Trophoblast cell (in vitro differentiated cells and primary cell): ENCODE data around the gene NHS.
A peak's percentile ranks its signal among the peaks of the same experiment; 100 is the strongest.

Experiments used
- DNase-seq, 2 donors: peaks; one replicate each; pipeline ENCODE4 v3.0.0-alpha.2; 2016
- H2AFZ ChIP-seq: 2 replicates; pipeline ENCODE4 v1.6.1; 2013; ENCODE audit warnings: low read length, moderate library complexity, mild to moderate bottlenecking; ENCODE audit not compliant: insufficient read depth, poor library complexity
- H2AK5ac ChIP-seq: 2 replicates; pipeline ENCODE4 v1.6.1; 2013; ENCODE audit warnings: mild to moderate bottlenecking, low read length
- H2BK120ac ChIP-seq: 2 replicates; pipeline ENCODE4 v1.6.1; 2013; ENCODE audit warnings: low read length, mild to moderate bottlenecking, moderate library complexity; ENCODE audit not compliant: insufficient read depth, poor library complexity
- H2BK12ac ChIP-seq: 2 replicates; pipeline ENCODE4 v1.6.1; 2013; ENCODE audit warnings: mild to moderate bottlenecking, low read length, moderate library complexity
- H2BK5ac ChIP-seq: 2 replicates; pipeline ENCODE4 v1.6.1; 2013; ENCODE audit warnings: low read length, low read depth, moderate library complexity, mild to moderate bottlenecking; ENCODE audit not compliant: poor library complexity
- H3K14ac ChIP-seq: 2 replicates; pipeline ENCODE4 v1.6.1; 2013; ENCODE audit warnings: mild to moderate bottlenecking, low read length
- H3K18ac ChIP-seq: 2 replicates; pipeline ENCODE4 v1.6.1; 2013; ENCODE audit warnings: mild to moderate bottlenecking, low read length
- H3K23ac ChIP-seq: 2 replicates; pipeline ENCODE4 v1.6.1; 2013; ENCODE audit warnings: low read length
- H3K27ac ChIP-seq: 2 replicates; pipeline ENCODE4 v1.5.1; 2013; ENCODE audit warnings: low read depth, mild to moderate bottlenecking, inconsistent platforms, low read length, moderate library complexity
- H3K27me3 ChIP-seq: 2 replicates; pipeline ENCODE4 v1.6.1; 2013; ENCODE audit warnings: inconsistent platforms, mild to moderate bottlenecking, low read length, moderate library complexity; ENCODE audit not compliant: insufficient read depth
- H3K36me3 ChIP-seq, 2 experiments: 1 replicate in 1 of 2; 2 replicates in 1 of 2; pipeline ENCODE4 v1.6.1; 2013; ENCODE audit warnings: low read length in 2 of 2, mild to moderate bottlenecking in 2 of 2, moderate library complexity in 1 of 2; ENCODE audit not compliant: insufficient read depth in 2 of 2, control insufficient read depth in 1 of 2
- H3K4ac ChIP-seq: 2 replicates; pipeline ENCODE4 v1.6.1; 2013; ENCODE audit warnings: low read depth, mild to moderate bottlenecking, low read length, moderate library complexity
- H3K4me1 ChIP-seq, 2 experiments: 1 replicate in 1 of 2; 2 replicates in 1 of 2; pipeline ENCODE4 v1.6.1; 2013; ENCODE audit warnings: low read length in 2 of 2, mild to moderate bottlenecking in 2 of 2, moderate library complexity in 1 of 2; ENCODE audit not compliant: insufficient read depth in 2 of 2, control insufficient read depth in 1 of 2
- H3K4me2 ChIP-seq: 2 replicates; pipeline ENCODE4 v1.6.1; 2013; ENCODE audit warnings: inconsistent platforms, mild to moderate bottlenecking, low read length, moderate library complexity
- H3K4me3 ChIP-seq: 2 replicates; pipeline ENCODE4 v1.5.1; 2013; ENCODE audit warnings: mild to moderate bottlenecking, low read depth, low read length, inconsistent platforms
- H3K79me1 ChIP-seq: one replicate; pipeline ENCODE4 v1.6.1; 2013; ENCODE audit warnings: low read length
- H3K79me2 ChIP-seq: 2 replicates; pipeline ENCODE4 v1.6.1; 2013; ENCODE audit warnings: low read length, mild to moderate bottlenecking; ENCODE audit not compliant: control insufficient read depth, insufficient read depth, poor library complexity
- H3K9ac ChIP-seq: 2 replicates; pipeline ENCODE4 v1.6.1; 2013; ENCODE audit warnings: mild to moderate bottlenecking, low read length
- H3K9me3 ChIP-seq: 2 replicates; pipeline ENCODE4 v1.6.1; 2013; ENCODE audit warnings: low read depth, mild to moderate bottlenecking, control low read depth, inconsistent platforms, low read length; ENCODE audit not compliant: insufficient read depth
- H4K12ac ChIP-seq: 2 replicates; pipeline ENCODE4 v1.6.1; 2013; ENCODE audit warnings: low read depth, mild to moderate bottlenecking, low read length, moderate library complexity
- H4K8ac ChIP-seq: 2 replicates; pipeline ENCODE4 v1.6.1; 2013; ENCODE audit warnings: low read depth, mild to moderate bottlenecking, low read length, moderate library complexity
- H4K91ac ChIP-seq: one replicate; pipeline ENCODE4 v1.6.1; 2013; ENCODE audit warnings: low read depth, mild to moderate bottlenecking, low read length, moderate library complexity
- WGBS: extraction: QIAGEN DNeasy Blood & Tissue Kit; methylation state at CpG from one replicate; pipeline ENCODE4 v1.1.7; 2013; ENCODE audit warnings: missing lambda C conversion rate; ENCODE audit not compliant: insufficient read length, insufficient coverage; ENCODE audit errors: extremely low coverage; 5-methylcytosine and 5-hydroxymethylcytosine counted together

NHS gene

GRCh38 chrX:17465201-17465600 lies 90.2 kb downstream of the NHS start:
- DNase-seq: peak in 1 of 2 donors; percentile 34
- Histone ChIP-seq H2AFZ (no peak overlapping the region), H2BK120ac (no peak overlapping the region), H4K8ac (no peak overlapping the region), H3K18ac (no peak overlapping the region), H3K4me1 (no peaks in the 10 kb centered on the region), H3K4me2 (no peak overlapping the region), H3K4ac (no peak overlapping the region), H2BK12ac (no peak overlapping the region), H3K27me3 (no peaks in the 10 kb centered on the region), H3K36me3 (no peaks in the 10 kb centered on the region), H3K9ac (no peak overlapping the region), H3K79me2 (no peaks in the 10 kb centered on the region), H3K9me3 (no peaks in the 10 kb centered on the region), H3K27ac (no peak overlapping the region), H3K4me3 (no peak overlapping the region), H3K23ac (no peak overlapping the region), H3K79me1 (no peaks in the 10 kb centered on the region), H2AK5ac (no peak overlapping the region), H4K12ac (no peak overlapping the region), H3K14ac (no peak overlapping the region), H2BK5ac (no peak overlapping the region), H4K91ac (no peak overlapping the region)
- WGBS: no CpG with 5 or more reads among the region's 2 CpGs

DNA sequence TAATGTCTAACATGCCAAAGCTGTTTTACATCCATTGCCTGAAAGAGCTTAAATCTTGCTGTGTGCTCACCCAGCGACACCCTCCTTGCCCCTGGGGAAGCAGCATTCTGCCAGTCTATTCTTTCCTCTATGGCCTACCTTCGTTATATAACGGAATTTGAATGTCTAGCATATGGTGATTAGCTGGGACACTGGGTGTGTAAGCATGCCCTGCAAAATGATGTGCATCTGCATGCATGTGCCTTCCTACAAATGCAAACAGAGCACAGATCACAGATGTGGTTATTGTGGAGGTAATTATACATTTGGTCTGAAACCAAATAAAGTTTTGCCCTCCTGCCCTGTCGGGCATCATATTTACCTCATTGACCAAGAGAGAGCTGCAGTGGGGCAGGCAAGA lies 90.8 kb downstream of the NHS start:
- Histone ChIP-seq H3K27ac (no peak overlapping the region), H4K12ac (no peak overlapping the region), H2AFZ (no peak overlapping the region), H2AK5ac (no peak overlapping the region), H3K9me3 (no peaks in the 10 kb centered on the region), H3K79me1 (no peaks in the 10 kb centered on the region), H2BK5ac (no peak overlapping the region), H3K18ac (no peak overlapping the region), H3K4me1 (no peaks in the 10 kb centered on the region), H3K27me3 (no peaks in the 10 kb centered on the region), H3K4me2 (no peak overlapping the region), H3K4me3 (no peak overlapping the region), H3K14ac (no peak overlapping the region), H2BK12ac (no peak overlapping the region), H3K79me2 (no peaks in the 10 kb centered on the region), H2BK120ac (no peak overlapping the region), H4K8ac (no peak overlapping the region), H3K4ac (no peak overlapping the region), H3K36me3 (no peaks in the 10 kb centered on the region), H3K23ac (no peak overlapping the region), H3K9ac (no peak overlapping the region), H4K91ac (no peak overlapping the region)
- no peak for DNase-seq
- WGBS: no CpG with 5 or more reads among the region's 4 CpGs

DNA sequence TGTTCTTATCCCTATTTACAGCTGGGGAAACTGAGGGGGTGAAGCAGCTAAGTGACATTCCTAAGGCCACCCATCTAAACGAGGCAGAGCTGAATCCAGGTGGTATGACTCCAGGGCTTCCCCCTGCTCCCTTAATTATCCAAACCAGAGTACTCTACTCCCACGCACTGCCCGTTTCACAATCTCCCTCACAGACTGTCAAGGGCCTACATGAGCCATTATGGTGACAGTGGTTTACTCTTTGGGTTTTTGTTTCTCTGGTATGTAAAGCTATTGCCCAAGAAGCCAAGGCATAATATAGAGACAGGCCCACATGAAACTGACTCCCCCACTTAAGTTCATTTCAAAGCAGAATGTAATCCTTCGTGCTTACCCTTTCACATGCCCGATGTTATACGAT lies 95.1 kb downstream of the NHS start:
- no peaks in the 10 kb centered on the region for H3K9me3 ChIP-seq
- no peak overlapping the region for H4K12ac ChIP-seq
- H3K9ac ChIP-seq: no peak overlapping the region
- DNase-seq: no peak
- no peak overlapping the region for H4K91ac ChIP-seq
- H2BK12ac ChIP-seq: no peak overlapping the region
- H3K27me3 ChIP-seq: no peaks in the 10 kb centered on the region
- H2BK5ac ChIP-seq: no peak overlapping the region
- WGBS: no CpG with 5 or more reads among the region's 6 CpGs
- H2BK120ac ChIP-seq: no peak overlapping the region
- no peak overlapping the region for H3K18ac ChIP-seq
- H3K79me1 ChIP-seq: no peaks in the 10 kb centered on the region
- H3K23ac ChIP-seq: no peak overlapping the region
- H3K4ac ChIP-seq: no peak overlapping the region
- no peaks in the 10 kb centered on the region for H3K4me1 ChIP-seq
- H3K14ac ChIP-seq: no peak overlapping the region
- no peak overlapping the region for H2AK5ac ChIP-seq
- no peak overlapping the region for H3K27ac ChIP-seq
- no peak overlapping the region for H3K4me2 ChIP-seq
- H3K4me3 ChIP-seq: no peak overlapping the region
- H2AFZ ChIP-seq: no peak overlapping the region
- no peaks in the 10 kb centered on the region for H3K36me3 ChIP-seq
- no peak overlapping the region for H4K8ac ChIP-seq
- no peaks in the 10 kb centered on the region for H3K79me2 ChIP-seq

GRCh38 chrX:17471121-17471520 lies 96.1 kb downstream of the NHS start:
- Histone ChIP-seq H3K4me3 (no peak overlapping the region), H2AFZ (no peak overlapping the region), H3K4me2 (no peak overlapping the region), H4K91ac (no peak overlapping the region), H3K27me3 (no peaks in the 10 kb centered on the region), H3K79me2 (no peaks in the 10 kb centered on the region), H2AK5ac (no peak overlapping the region), H3K4me1 (no peaks in the 10 kb centered on the region), H2BK12ac (no peak overlapping the region), H3K9me3 (no peaks in the 10 kb centered on the region), H3K23ac (no peak overlapping the region), H4K8ac (no peak overlapping the region), H3K27ac (no peak overlapping the region), H3K9ac (no peak overlapping the region), H3K79me1 (no peaks in the 10 kb centered on the region), H2BK120ac (no peak overlapping the region), H3K14ac (no peak overlapping the region), H3K18ac (no peak overlapping the region), H3K36me3 (no peaks in the 10 kb centered on the region), H2BK5ac (no peak overlapping the region), H4K12ac (no peak overlapping the region), H3K4ac (no peak overlapping the region)
- WGBS: no CpG with 5 or more reads among the region's 2 CpGs
- DNase-seq: no peak
